ENCODE data around the gene RGS21. TPM values are rescaled to one million over a fixed set of nuclear protein-coding genes. Genes with fewer than 3 reads are reported as not detected.
"Not testable (repeated sequence)": the region's sequence is repeated elsewhere in the genome, so short reads cannot be mapped to it uniquely, and the experiment has no call there.

RGS21 gene
- total and polyA plus RNA-seq, 2 of the 4 experiments (the other 2 are of a cell fraction), result not detected

DNA sequence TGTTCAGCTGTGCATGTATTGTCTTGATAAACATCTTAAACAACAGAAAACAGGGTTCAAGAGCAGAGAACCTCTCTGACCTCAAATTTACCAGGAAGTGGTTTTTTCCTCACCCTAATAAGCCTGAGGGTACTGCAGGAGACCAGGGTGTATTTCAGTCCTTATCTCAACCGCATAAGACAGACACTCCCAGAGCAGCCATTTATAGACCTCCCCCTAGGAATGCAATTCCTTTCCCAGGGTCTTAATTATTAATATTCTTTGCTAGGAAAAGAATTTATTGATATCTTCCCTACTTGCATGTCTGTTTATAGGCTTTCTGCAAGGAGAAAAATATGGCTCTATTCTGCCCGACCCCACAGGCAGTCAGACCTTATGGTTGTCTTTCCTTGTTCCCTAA is 8.5 kb upstream of the RGS21 start:
- CTCF ChIA-PET; H3K27me3 ChIP-seq (ENCODE audit: control insufficient read depth, insufficient read depth, low read length); intact Hi-C loops (cut with micrococcal nuclease): not testable (repeated sequence)

More for the DNA sequence above, 8.5 kb upstream of the RGS21 start:
- H3K23ac ChIP-seq (ENCODE audit: low read depth, low read length); H3K9me3 ChIP-seq (ENCODE audit: control insufficient read depth, insufficient read depth, low read length); H3K4ac ChIP-seq (ENCODE audit: low read depth, low read length); H4K5ac ChIP-seq (ENCODE audit: low read depth, low read length); H3K36me3 ChIP-seq (ENCODE audit: control insufficient read depth, insufficient read depth, low read length); H3K4me1 ChIP-seq (ENCODE audit: control insufficient read depth, insufficient read depth, low read length); H3K4me2 ChIP-seq (ENCODE audit: low read depth, low read length); H3K56ac ChIP-seq (ENCODE audit: extremely low read depth, insufficient read depth, low read length); BruUV-seq (replicated peaks); H2AK5ac ChIP-seq (ENCODE audit: low read depth, low read length); H3K4me3 ChIP-seq (ENCODE audit: insufficient read depth, low read depth, low read length); H3K9me1 ChIP-seq (ENCODE audit: insufficient read depth, low read length); dilution Hi-C loops (cut with HindIII; ENCODE audit: low sequenced_read_pairs, unreplicated experiment); H2BK5ac ChIP-seq (ENCODE audit: low read depth, low read length, poor library complexity, severe bottlenecking); H2AK9ac ChIP-seq (replicated peaks; ENCODE audit: low read depth, low read length, poor library complexity); H2AFZ ChIP-seq (replicated peaks; ENCODE audit: low read length, poor library complexity); POLR2A ChIA-PET (ENCODE audit: unreplicated experiment); H3K27ac ChIP-seq (ENCODE audit: insufficient read depth, low read length); H3K18ac ChIP-seq (ENCODE audit: low read depth, low read length); H2BK15ac ChIP-seq (ENCODE audit: low read depth, low read length); H3K14ac ChIP-seq (replicated peaks; ENCODE audit: low read depth, low read length); H4K20me1 ChIP-seq (ENCODE audit: insufficient read depth, low read length); H2BK120ac ChIP-seq (ENCODE audit: low read depth, low read length); H3K79me1 ChIP-seq (ENCODE audit: low read depth in 1 of 2, low read length in 2 of 2); H4K8ac ChIP-seq (ENCODE audit: low read depth in 2 of 2, low read length in 2 of 2); ATAC-seq (ENCODE audit: low read depth); H4K91ac ChIP-seq (ENCODE audit: insufficient read depth, low read depth, low read length); H2BK20ac ChIP-seq (ENCODE audit: low read depth, low read length); H3K9ac ChIP-seq (ENCODE audit: low read depth, low read length); DNase-seq: not testable (repeated sequence)
- 100% methylated on average over 1 of the region's 2 CpGs; no CpG with 5 or more reads in 1 of the 2 experiments for WGBS, 2 experiments (ENCODE audit: extremely low coverage in 2 of 2, insufficient read length in 1 of 2)
- in situ Hi-C loops (cut with MboI; ENCODE audit: low sequenced_read_pairs), result loop anchor here (25.0 kb wide), 1 partner anchor 1346 kb away; no protein-coding TSS in a partner anchor

Measured in IMR-90 (cell line).